GM12878 (cell line): ENCODE data around the gene ITSN1. TPM values are rescaled to one million over a fixed set of nuclear protein-coding genes. Genes with fewer than 3 reads are reported as not detected.

Experiments used
- ATAC-seq: fragments of 200-7000 bp; cut with Tn5 transposase; 3 replicates; pipeline ENCODE4 v1.9.1; 2020; ENCODE audit warnings: mild to moderate bottlenecking, moderate library complexity
- BruUV-seq: library from RNA; stranded (reverse); fragments of 400-500 nt; replicated peaks from 2 replicates; lab custom pipeline; 2021; lab: Mats Ljungman, UMichigan
- CTCF ChIA-PET: fragments of 300-600 bp; sonication (Branson Sonifier 250); formaldehyde crosslinking; extraction: SDS; loops from one replicate; lab custom pipeline; 2021; ENCODE audit warnings: inconsistent platforms; lab: Yijun Ruan, JAX
- POLR2A ChIA-PET: fragments of 350-600 bp; formaldehyde crosslinking; extraction: SDS; loops from one replicate; lab custom pipeline; 2021; ENCODE audit warnings: inconsistent platforms; lab: Charles Lee
- RAD21 ChIA-PET: fragments of 300-600 bp; sonication (Branson Sonifier 250); formaldehyde crosslinking; loops from one replicate; lab custom pipeline; 2023; ENCODE audit warnings: antibody characterized with exemption; ENCODE audit not compliant: unreplicated experiment; lab: Charles Lee
- SMC1A ChIA-PET: fragments of 300-600 bp; sonication (Branson Sonifier 250); formaldehyde crosslinking; loops from one replicate; lab custom pipeline; 2023; ENCODE audit not compliant: unreplicated experiment, uncharacterized antibody; lab: Charles Lee
- DNase-seq: peaks from one replicate; pipeline ENCODE4 v3.0.0-alpha.2; 2011; ENCODE audit warnings: low read depth, low spot score
- FAIRE-seq: peaks from 3 replicates; lab custom pipeline; 2011; peaks lifted over from hg19 to GRCh38; lab: Jason Lieb, UNC
- H2AFZ ChIP-seq: 2 replicates; pipeline ENCODE4 v1.6.0; 2011; ENCODE audit warnings: low read depth, low read length, control low read depth; ENCODE audit not compliant: control insufficient read depth
- H3K27ac ChIP-seq: 2 replicates; pipeline ENCODE4 v1.5.1; 2011; ENCODE audit warnings: control low read depth; ENCODE audit not compliant: control insufficient read depth, insufficient read depth
- H3K27me3 ChIP-seq, 2 experiments: replicated peaks in 1 of 2; 2 replicates each; pipeline versions ENCODE4 v1.6.0 to v1.6.1; 2011; ENCODE audit warnings: low read length in 1 of 2; ENCODE audit not compliant: control insufficient read depth in 2 of 2, insufficient read depth in 2 of 2
- H3K36me3 ChIP-seq, 2 experiments: 2 replicates each; pipeline ENCODE4 v1.5.1; 2011; ENCODE audit warnings: low read length in 1 of 2; ENCODE audit not compliant: control insufficient read depth in 2 of 2, insufficient read depth in 2 of 2
- H3K4me1 ChIP-seq: 2 replicates; pipeline ENCODE4 v1.6.1; 2011; ENCODE audit warnings: mild to moderate bottlenecking, low read length, moderate library complexity, mixed read lengths; ENCODE audit not compliant: control insufficient read depth, insufficient read depth
- H3K4me2 ChIP-seq: 2 replicates; pipeline ENCODE4 v1.6.0; 2011; ENCODE audit warnings: control low read depth; ENCODE audit not compliant: control insufficient read depth, insufficient read depth
- H3K4me3 ChIP-seq: fragments of 200-600 bp; sonication (generic); 2 replicates; pipeline ENCODE4 v1.5.1; 2016
- H3K79me2 ChIP-seq: 2 replicates; pipeline ENCODE4 v1.6.0; 2011; ENCODE audit warnings: low read length; ENCODE audit not compliant: control insufficient read depth, insufficient read depth
- H3K9ac ChIP-seq: 2 replicates; pipeline ENCODE4 v1.8.0; 2011; ENCODE audit warnings: low read length, control low read depth, mixed read lengths; ENCODE audit not compliant: control insufficient read depth, insufficient read depth
- H3K9me3 ChIP-seq: replicated peaks from 3 replicates; pipeline ENCODE4 v1.5.1; 2011; ENCODE audit warnings: mild to moderate bottlenecking, low read length; ENCODE audit not compliant: control insufficient read depth, insufficient read depth
- H4K20me1 ChIP-seq: 2 replicates; pipeline ENCODE4 v1.6.0; 2011; ENCODE audit not compliant: control insufficient read depth, insufficient read depth
- CHD2 ChIP-seq: IDR thresholded peaks from 2 replicates; pipeline ENCODE4 v1.6.1; 2011; ENCODE audit warnings: low read depth, low read length, improper control_type of control experiment, borderline replicate concordance
- CHD4 ChIP-seq: fragments of 200-600 bp; sonication (generic); IDR thresholded peaks from 2 replicates; pipeline ENCODE4 v1.6.1; 2016; ENCODE audit warnings: mild to moderate bottlenecking
- ESRRA ChIP-seq: IDR thresholded peaks from 2 replicates; pipeline ENCODE4 v1.6.1; 2012; ENCODE audit warnings: mild to moderate bottlenecking, low read length, improper control_type of control experiment
- FOXK2 ChIP-seq: fragments of 450-650 bp; IDR thresholded peaks from 2 replicates; pipeline ENCODE4 v1.6.1; 2017; ENCODE audit warnings: mild to moderate bottlenecking, moderate library complexity
- GABPA ChIP-seq: IDR thresholded peaks from 2 replicates; pipeline ENCODE4 v1.6.1; 2014; ENCODE audit warnings: antibody characterized with exemption, low read depth, mild to moderate bottlenecking, inconsistent platforms
- HDAC6 ChIP-seq: fragments of 200-600 bp; sonication (generic); IDR thresholded peaks from one replicate; pipeline ENCODE4 v1.8.0; 2017; ENCODE audit warnings: antibody characterized with exemption; ENCODE audit not compliant: unreplicated experiment
- HDGF ChIP-seq: fragments of 450-650 bp; IDR thresholded peaks from 2 replicates; pipeline ENCODE4 v1.6.1; 2016; ENCODE audit warnings: antibody characterized with exemption
- JUND ChIP-seq: IDR thresholded peaks from 2 replicates; pipeline ENCODE4 v1.6.1; 2012; ENCODE audit warnings: low read depth, mild to moderate bottlenecking, low read length, improper control_type of control experiment, moderate library complexity
- KDM1A ChIP-seq: fragments of 200-600 bp; sonication (generic); IDR thresholded peaks from 2 replicates; pipeline ENCODE4 v1.6.1; 2016; ENCODE audit warnings: borderline replicate concordance
- MEF2A ChIP-seq: IDR thresholded peaks from 2 replicates; pipeline ENCODE4 v1.6.1; 2011; ENCODE audit warnings: low read depth, mild to moderate bottlenecking, low read length, moderate library complexity; ENCODE audit not compliant: insufficient read depth
- MTA2 ChIP-seq: fragments of 450-650 bp; IDR thresholded peaks from 2 replicates; pipeline ENCODE4 v1.6.1; 2016; ENCODE audit warnings: low read depth, mild to moderate bottlenecking, moderate library complexity
- MTA3 ChIP-seq: IDR thresholded peaks from 2 replicates; pipeline ENCODE4 v1.6.1; 2012; ENCODE audit warnings: low read length, inconsistent platforms, borderline replicate concordance
- NFIC ChIP-seq: IDR thresholded peaks from 2 replicates; pipeline ENCODE4 v1.6.1; 2012; ENCODE audit warnings: low read depth, mild to moderate bottlenecking, inconsistent platforms, low read length, moderate library complexity
- NR2C1 ChIP-seq: fragments of 450-650 bp; IDR thresholded peaks from 2 replicates; pipeline ENCODE4 v1.6.1; 2017; ENCODE audit warnings: antibody characterized with exemption, mild to moderate bottlenecking, moderate library complexity
- NR2C2 ChIP-seq: IDR thresholded peaks from 2 replicates; pipeline ENCODE4 v1.6.1; 2011; ENCODE audit warnings: borderline replicate concordance, low read depth; ENCODE audit not compliant: control insufficient read depth, insufficient read length
- PAX8 ChIP-seq: fragments of 450-650 bp; IDR thresholded peaks from 2 replicates; pipeline ENCODE4 v1.6.1; 2017; ENCODE audit warnings: mild to moderate bottlenecking, moderate library complexity
- RELA ChIP-seq: fragments of 450-650 bp; IDR thresholded peaks from 2 replicates; pipeline ENCODE4 v1.8.0; 2014; ENCODE audit warnings: borderline replicate concordance; ENCODE audit not compliant: partially characterized antibody
- RUNX3 ChIP-seq: IDR thresholded peaks from 2 replicates; pipeline ENCODE4 v1.6.1; 2012; ENCODE audit warnings: low read length, inconsistent platforms
- SREBF1 ChIP-seq: IDR thresholded peaks from 2 replicates; pipeline ENCODE4 v1.6.1; 2012; ENCODE audit warnings: mild to moderate bottlenecking, low read length
- WRNIP1 ChIP-seq: IDR thresholded peaks from 2 replicates; pipeline ENCODE4 v1.6.1; 2011; ENCODE audit warnings: low read depth, low read length, improper control_type of control experiment, borderline replicate concordance
- ZBED1 ChIP-seq: IDR thresholded peaks from 2 replicates; pipeline ENCODE4 v1.6.1; 2016; ENCODE audit warnings: borderline replicate concordance
- ZNF384 ChIP-seq: IDR thresholded peaks from 2 replicates; pipeline ENCODE4 v1.6.1; 2012; ENCODE audit warnings: low read depth, mild to moderate bottlenecking, low read length, improper control_type of control experiment, borderline replicate concordance
- ZZZ3 ChIP-seq: IDR thresholded peaks from 2 replicates; pipeline ENCODE4 v1.6.1; 2011; ENCODE audit warnings: low read depth; ENCODE audit not compliant: control insufficient read depth, insufficient read length
- WGBS: methylation state at CpG from one replicate; pipeline ENCODE4 v1.1.6; 2016; ENCODE audit warnings: low lambda C conversion rate; ENCODE audit not compliant: insufficient replicate concordance, insufficient coverage; ENCODE audit errors: missing lambda C conversion rate; 5-methylcytosine and 5-hydroxymethylcytosine counted together
- in situ Hi-C: fragments of 300-500 bp; cut with MboI; formaldehyde crosslinking; loops from 9 replicates; pipeline ENCODE4 v1.14.3; 2018; ENCODE audit warnings: mixed read lengths
- intact Hi-C: fragments of 100-400 bp; cut with micrococcal nuclease; formaldehyde crosslinking; loops from one replicate; pipeline ENCODE4 v1.14.2; 2022; ENCODE audit not compliant: unreplicated experiment
- polyA plus RNA-seq, 11 experiments: library from polyadenylated mRNA; depleted of rRNA in 4 of 11; unstranded in 6 of 11; stranded (reverse) in 5 of 11; fragments of >200 nt; fragmentation: Nextera tagmentation in 4 of 11; fragmentation: Illumina TruSeq in 1 of 11; extraction: Ambion mirVana in 4 of 11; extraction: Trizol in 1 of 11; gene quantifications; 1 replicate in 1 of 11; 2 replicates in 10 of 11; pipeline versions ENCODE4 v1.2.1 to v1.2.3, GENCODE V29; 2011 to 2016; ENCODE audit warnings: inconsistent platforms in 2 of 11, missing spikeins in 2 of 11, low read depth in 1 of 11
- total RNA-seq, 4 experiments: library from RNA; depleted of rRNA in 3 of 4; stranded (reverse); fragments of >200 nt in 3 of 4; fragmentation: Illumina TruSeq in 1 of 4; extraction: Trizol in 1 of 4; gene quantifications; 2 replicates each; pipeline versions ENCODE4 v1.2.1 to v1.2.3, GENCODE V29; 2013 to 2021
- TF ChIP-seq, protein P1 (sequence below): IDR thresholded peaks from 2 replicates; pipeline ENCODE4 v1.6.1; 2012; ENCODE audit warnings: low read depth, low read length, improper control_type of control experiment

The ITSN1 gene
- total and polyA plus RNA-seq, 10 of the 15 experiments (the other 5 are each of a cell fraction or from before 2014, with no cell fraction given): 0.89 to 10.6 (median 4.8) TPM

GRCh38 chr21:33657124-33657820, 15.0 kb downstream of the ITSN1 start (continued):
- TF ChIP-seq NR2C1 (no peak), RELA (no peak), ZNF384 (no peak), MEF2A (no peak), JUND (no peak), SREBF1 (no peak)
- TF ChIP-seq, all 136 proteins: peak for 0

GRCh38 chr21:33658919-33659567, 16.7 kb downstream of the ITSN1 start:
- Histone ChIP-seq H3K27ac (no peak overlapping the region), H2AFZ (no peak overlapping the region), H3K9ac (no peak overlapping the region), H3K79me2 (no peaks in the 10 kb centered on the region)
- POLR2A ChIA-PET: interaction anchor here (0.6 kb wide), 1 partner anchor 14 kb away, joined by 3 read pairs; no protein-coding TSS in a partner anchor
- BruUV-seq: no TSS peak
- TF ChIP-seq HDGF: no peak
- TF ChIP-seq ZBED1: no peak
- TF ChIP-seq MTA2: no peak
- TF ChIP-seq CHD2: no peak
- TF ChIP-seq ZZZ3: no peak
- no peak for TF ChIP-seq HDAC6
- TF ChIP-seq WRNIP1: no peak
- no peak for TF ChIP-seq ESRRA
- TF ChIP-seq CHD4: no peak
- no peak for TF ChIP-seq SREBF1
- no peak for TF ChIP-seq RUNX3
- no peak for TF ChIP-seq MTA3
- TF ChIP-seq KDM1A: no peak
- TF ChIP-seq NR2C2: no peak
- TF ChIP-seq NFIC: no peak
- no peak for TF ChIP-seq GABPA
- no peak for TF ChIP-seq PAX8
- TF ChIP-seq, protein P1, sequence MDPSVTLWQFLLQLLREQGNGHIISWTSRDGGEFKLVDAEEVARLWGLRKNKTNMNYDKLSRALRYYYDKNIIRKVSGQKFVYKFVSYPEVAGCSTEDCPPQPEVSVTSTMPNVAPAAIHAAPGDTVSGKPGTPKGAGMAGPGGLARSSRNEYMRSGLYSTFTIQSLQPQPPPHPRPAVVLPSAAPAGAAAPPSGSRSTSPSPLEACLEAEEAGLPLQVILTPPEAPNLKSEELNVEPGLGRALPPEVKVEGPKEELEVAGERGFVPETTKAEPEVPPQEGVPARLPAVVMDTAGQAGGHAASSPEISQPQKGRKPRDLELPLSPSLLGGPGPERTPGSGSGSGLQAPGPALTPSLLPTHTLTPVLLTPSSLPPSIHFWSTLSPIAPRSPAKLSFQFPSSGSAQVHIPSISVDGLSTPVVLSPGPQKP: no peak
- no peak for TF ChIP-seq FOXK2
- TF ChIP-seq, all 136 proteins: peak for 0
- Histone ChIP-seq H3K27me3 (no peaks in the 10 kb centered on the region), H4K20me1 (no peaks in the 10 kb centered on the region), H3K4me1 (no peaks in the 10 kb centered on the region), H3K4me3 (no peak overlapping the region), H3K4me2 (no peak overlapping the region), H3K9me3 (no peaks in the 10 kb centered on the region), H3K36me3 (no peaks in the 10 kb centered on the region)
- no peak for FAIRE-seq
- in situ Hi-C loops (no loop called here), intact Hi-C loops (no loop called here)
- RAD21 ChIA-PET: no interaction called here
- CTCF ChIA-PET: no interaction called here
- no peak for ATAC-seq
- WGBS: 25% methylated on average over 7 of the region's 7 CpGs
- SMC1A ChIA-PET: no interaction called here
- no peak for DNase-seq
